IMR-90 (cell line): Measurements from ENCODE around the gene ENHO. TPM values are rescaled to one million over a fixed set of nuclear protein-coding genes. Genes with fewer than 3 reads are reported as not detected.

Experiments
- ATAC-seq: fragments of 200-7000 bp; cut with Tn5 transposase; 2 replicates; pipeline ENCODE4 v1.9.1; 2020; ENCODE audit warnings: low read depth, mild to moderate bottlenecking, moderate library complexity
- BruUV-seq: library from RNA; stranded (reverse); fragments of 400-500 nt; replicated peaks from 2 replicates; lab custom pipeline; 2021; lab: Mats Ljungman, UMichigan
- CTCF ChIA-PET: fragments of 300-600 bp; formaldehyde crosslinking; extraction: SDS; loops from one replicate; lab custom pipeline; 2021; ENCODE audit warnings: antibody characterized with exemption; lab: Yijun Ruan, JAX
- POLR2A ChIA-PET: fragments of 300-600 bp; sonication (Branson Sonifier 250); formaldehyde crosslinking; loops from one replicate; lab custom pipeline; 2022; ENCODE audit warnings: antibody characterized with exemption; ENCODE audit not compliant: unreplicated experiment; lab: Charles Lee
- DNase-seq: peaks from one replicate; pipeline ENCODE4 v3.0.0; 2013
- H2AFZ ChIP-seq: replicated peaks from 2 replicates; pipeline ENCODE3; 2013; ENCODE audit warnings: low read length, mild to moderate bottlenecking; ENCODE audit not compliant: poor library complexity
- H2AK5ac ChIP-seq: 2 replicates; pipeline ENCODE4 v1.6.1; 2013; ENCODE audit warnings: low read depth, low read length, inconsistent platforms
- H2AK9ac ChIP-seq: replicated peaks from 2 replicates; pipeline ENCODE3; 2013; ENCODE audit warnings: mild to moderate bottlenecking, low read depth, low read length, moderate library complexity; ENCODE audit not compliant: poor library complexity
- H2BK120ac ChIP-seq: 2 replicates; pipeline ENCODE4 v1.6.1; 2013; ENCODE audit warnings: low read depth, low read length, inconsistent platforms
- H2BK15ac ChIP-seq: 3 replicates; pipeline ENCODE4 v1.6.1; 2013; ENCODE audit warnings: low read depth, low read length, inconsistent platforms
- H2BK20ac ChIP-seq: 2 replicates; pipeline ENCODE4 v1.6.1; 2013; ENCODE audit warnings: low read depth, mild to moderate bottlenecking, inconsistent platforms, low read length, moderate library complexity
- H2BK5ac ChIP-seq: 2 replicates; pipeline ENCODE4 v1.6.1; 2013; ENCODE audit warnings: mild to moderate bottlenecking, low read depth, low read length, inconsistent platforms; ENCODE audit not compliant: poor library complexity, severe bottlenecking
- H3K14ac ChIP-seq: replicated peaks from 2 replicates; pipeline ENCODE4 v1.6.1; 2013; ENCODE audit warnings: low read depth, low read length, inconsistent platforms
- H3K18ac ChIP-seq: 2 replicates; pipeline ENCODE4 v1.6.1; 2013; ENCODE audit warnings: low read depth, low read length, control low read depth
- H3K23ac ChIP-seq: 2 replicates; pipeline ENCODE4 v1.6.1; 2013; ENCODE audit warnings: low read depth, low read length, inconsistent platforms
- H3K27ac ChIP-seq: 2 replicates; pipeline ENCODE4 v1.5.1; 2013; ENCODE audit warnings: mild to moderate bottlenecking, control low read depth, low read length; ENCODE audit not compliant: insufficient read depth
- H3K27me3 ChIP-seq: 2 replicates; pipeline ENCODE4 v1.6.1; 2013; ENCODE audit warnings: low read length; ENCODE audit not compliant: control insufficient read depth, insufficient read depth
- H3K36me3 ChIP-seq: 2 replicates; pipeline ENCODE4 v1.6.1; 2013; ENCODE audit warnings: low read length, mixed read lengths; ENCODE audit not compliant: control insufficient read depth, insufficient read depth
- H3K4ac ChIP-seq: 2 replicates; pipeline ENCODE4 v1.6.1; 2013; ENCODE audit warnings: low read depth, low read length, inconsistent platforms
- H3K4me1 ChIP-seq: 2 replicates; pipeline ENCODE4 v1.6.1; 2013; ENCODE audit warnings: low read length, mixed read lengths; ENCODE audit not compliant: control insufficient read depth, insufficient read depth
- H3K4me2 ChIP-seq: 2 replicates; pipeline ENCODE4 v1.6.1; 2013; ENCODE audit warnings: low read depth, mild to moderate bottlenecking, control low read depth, low read length, moderate library complexity
- H3K4me3 ChIP-seq: 2 replicates; pipeline ENCODE4 v1.5.1; 2013; ENCODE audit warnings: low read depth, mild to moderate bottlenecking, control low read depth, low read length, moderate library complexity; ENCODE audit not compliant: insufficient read depth
- H3K56ac ChIP-seq: 2 replicates; pipeline ENCODE4 v1.6.1; 2013; ENCODE audit warnings: low read length, inconsistent platforms; ENCODE audit not compliant: insufficient read depth; ENCODE audit errors: extremely low read depth
- H3K79me1 ChIP-seq, 2 experiments: 2 replicates each; pipeline ENCODE4 v1.6.1; 2013; ENCODE audit warnings: low read length in 2 of 2, inconsistent platforms in 1 of 2, low read depth in 1 of 2
- H3K9ac ChIP-seq: 2 replicates; pipeline ENCODE4 v1.6.1; 2013; ENCODE audit warnings: low read depth, low read length, control low read depth
- H3K9me1 ChIP-seq: 2 replicates; pipeline ENCODE4 v1.6.1; 2013; ENCODE audit warnings: low read length, inconsistent platforms; ENCODE audit not compliant: insufficient read depth
- H3K9me3 ChIP-seq: 2 replicates; pipeline ENCODE4 v1.6.1; 2013; ENCODE audit warnings: low read length; ENCODE audit not compliant: control insufficient read depth, insufficient read depth
- H4K20me1 ChIP-seq: 2 replicates; pipeline ENCODE4 v1.6.1; 2013; ENCODE audit warnings: low read length, inconsistent platforms; ENCODE audit not compliant: insufficient read depth
- H4K5ac ChIP-seq: 2 replicates; pipeline ENCODE4 v1.6.1; 2013; ENCODE audit warnings: mild to moderate bottlenecking, low read depth, low read length, control low read depth
- H4K8ac ChIP-seq, 2 experiments: 2 replicates each; pipeline ENCODE4 v1.6.1; 2013; ENCODE audit warnings: low read depth in 2 of 2, low read length in 2 of 2, control low read depth in 1 of 2, inconsistent platforms in 1 of 2
- H4K91ac ChIP-seq: 2 replicates; pipeline ENCODE4 v1.6.1; 2013; ENCODE audit warnings: low read depth, low read length, inconsistent platforms; ENCODE audit not compliant: insufficient read depth
- NFE2L2 ChIP-seq: fragments of 150-350 bp; IDR thresholded peaks from 2 replicates; pipeline ENCODE4 v1.6.1; 2016; ENCODE audit warnings: low read depth, mild to moderate bottlenecking, low read length
- POLR2A ChIP-seq: IDR thresholded peaks from 2 replicates; pipeline ENCODE4 v1.6.1; 2012; ENCODE audit warnings: mild to moderate bottlenecking, low read depth, low read length
- WGBS, 2 experiments: methylation state at CpG; one replicate each; pipeline versions ENCODE4 v1.1.5 to v1.1.7; 2013; ENCODE audit warnings: missing lambda C conversion rate in 2 of 2; ENCODE audit not compliant: insufficient read length in 1 of 2; ENCODE audit errors: extremely low coverage in 2 of 2; 5-methylcytosine and 5-hydroxymethylcytosine counted together
- dilution Hi-C: fragments of 300-500 bp; cut with HindIII; formaldehyde crosslinking; loops from one replicate; pipeline ENCODE4 v1.14.3; 2018; ENCODE audit warnings: low sequenced_read_pairs; ENCODE audit not compliant: unreplicated experiment
- in situ Hi-C: fragments of 300-500 bp; cut with MboI; formaldehyde crosslinking; loops from 3 replicates; pipeline ENCODE4 v1.14.3; 2019; ENCODE audit warnings: low sequenced_read_pairs, inconsistent platforms, mixed read lengths
- intact Hi-C: fragments of 100-400 bp; cut with micrococcal nuclease; formaldehyde crosslinking; loops from 2 replicates; pipeline ENCODE4 v1.10.0; 2022
- polyA plus RNA-seq, 3 experiments: library from polyadenylated mRNA; depleted of rRNA; stranded (reverse); fragments of >200 nt; gene quantifications; 2 replicates each; pipeline ENCODE4 v1.2.3, GENCODE V29; 2012; ENCODE audit warnings: low replicate concordance in 1 of 3
- total RNA-seq: library from RNA; depleted of rRNA; stranded (reverse); fragments of >200 nt; gene quantifications from 2 replicates; pipeline ENCODE4 v1.2.3, GENCODE V29; 2012
- TF ChIP-seq, protein P1 (sequence below): conservative IDR thresholded peaks from 2 replicates; pipeline ENCODE4 v1.5.1; 2012; ENCODE audit warnings: mild to moderate bottlenecking, low read depth, low read length, improper control_type of control experiment

Gene ENHO
- total and polyA plus RNA-seq, 2 of the 4 experiments (the other 2 are of a cell fraction) = not detected

DNA sequence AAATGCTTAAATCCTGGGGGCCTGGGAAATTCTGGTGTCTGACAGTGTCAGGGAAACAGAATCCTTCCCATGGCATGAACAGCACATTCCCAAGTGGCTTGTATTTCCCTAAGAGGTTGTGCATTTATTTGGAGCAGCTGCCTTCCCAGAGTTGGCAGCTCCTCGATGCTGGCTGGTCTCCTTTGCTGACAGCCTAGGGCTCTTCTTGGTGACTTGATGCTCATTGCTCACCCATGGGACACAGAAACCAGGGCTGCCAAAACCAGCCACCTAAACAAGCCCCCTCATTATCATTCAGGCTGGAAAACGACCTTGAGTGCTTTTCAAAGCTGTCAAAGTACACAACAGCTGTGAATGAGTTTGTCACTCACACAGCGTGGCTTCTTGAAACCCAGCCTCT, 24.2 kb downstream of the ENHO start:
- intact Hi-C loops = no loop called here
- no peak overlapping the region for H3K27ac ChIP-seq
- H2BK5ac ChIP-seq = no peak overlapping the region
- no peak overlapping the region for H4K5ac ChIP-seq
- 0% methylated on average over 1 of the region's 3 CpGs; no CpG with 5 or more reads in 1 of the 2 experiments for WGBS, 2 experiments
- no peak for TF ChIP-seq NFE2L2
- TF ChIP-seq POLR2A = no peak
- TF ChIP-seq, protein P1, sequence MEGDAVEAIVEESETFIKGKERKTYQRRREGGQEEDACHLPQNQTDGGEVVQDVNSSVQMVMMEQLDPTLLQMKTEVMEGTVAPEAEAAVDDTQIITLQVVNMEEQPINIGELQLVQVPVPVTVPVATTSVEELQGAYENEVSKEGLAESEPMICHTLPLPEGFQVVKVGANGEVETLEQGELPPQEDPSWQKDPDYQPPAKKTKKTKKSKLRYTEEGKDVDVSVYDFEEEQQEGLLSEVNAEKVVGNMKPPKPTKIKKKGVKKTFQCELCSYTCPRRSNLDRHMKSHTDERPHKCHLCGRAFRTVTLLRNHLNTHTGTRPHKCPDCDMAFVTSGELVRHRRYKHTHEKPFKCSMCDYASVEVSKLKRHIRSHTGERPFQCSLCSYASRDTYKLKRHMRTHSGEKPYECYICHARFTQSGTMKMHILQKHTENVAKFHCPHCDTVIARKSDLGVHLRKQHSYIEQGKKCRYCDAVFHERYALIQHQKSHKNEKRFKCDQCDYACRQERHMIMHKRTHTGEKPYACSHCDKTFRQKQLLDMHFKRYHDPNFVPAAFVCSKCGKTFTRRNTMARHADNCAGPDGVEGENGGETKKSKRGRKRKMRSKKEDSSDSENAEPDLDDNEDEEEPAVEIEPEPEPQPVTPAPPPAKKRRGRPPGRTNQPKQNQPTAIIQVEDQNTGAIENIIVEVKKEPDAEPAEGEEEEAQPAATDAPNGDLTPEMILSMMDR = no peak
- no peak for ATAC-seq
- H4K8ac ChIP-seq = no peak overlapping the region
- in situ Hi-C loops = loop anchor here (10.0 kb wide), 1 partner anchor 64 kb away; no protein-coding TSS in a partner anchor
- ChIA-PET POLR2A (no interaction called here), CTCF (interaction anchor here (1.0 to 1.1 kb wide), 2 partner anchors 9 to 95 kb away, joined by 4 to 5 read pairs; no protein-coding TSS in a partner anchor)
- H4K91ac ChIP-seq = no peak overlapping the region
- H3K18ac ChIP-seq = no peak overlapping the region
- no peak overlapping the region for H2BK15ac ChIP-seq
- H3K4ac ChIP-seq = no peak overlapping the region
- H3K4me2 ChIP-seq = no peak overlapping the region
- no peaks in the 10 kb centered on the region for H3K9me1 ChIP-seq
- H2AFZ ChIP-seq = no peak overlapping the region
- no peak overlapping the region for H2BK20ac ChIP-seq
- no peak overlapping the region for H3K56ac ChIP-seq
- H3K4me3 ChIP-seq = no peak overlapping the region
- no peaks in the 10 kb centered on the region; the same call in 1 of the 2 replicates for H4K20me1 ChIP-seq
- no peak overlapping the region for H2AK5ac ChIP-seq
- peaks cover 39% of the 10 kb centered on the region for H3K27me3 ChIP-seq
- no peak overlapping the region for H3K14ac ChIP-seq
- H2BK120ac ChIP-seq = no peak overlapping the region
- H3K79me1 ChIP-seq = no peaks in the 10 kb centered on the region
- no peaks in the 10 kb centered on the region; the same call in 1 of the 2 replicates for H3K4me1 ChIP-seq
- DNase-seq = no peak
- dilution Hi-C loops = no loop called here
- no peak overlapping the region for H2AK9ac ChIP-seq
- no peaks in the 10 kb centered on the region for H3K9me3 ChIP-seq
- H3K23ac ChIP-seq = no peak overlapping the region
- no peaks in the 10 kb centered on the region for H3K36me3 ChIP-seq
- no TSS peak for BruUV-seq
- no peak overlapping the region for H3K9ac ChIP-seq
